ENCODE results near the gene MAGI1. TPM values are rescaled to one million over a fixed set of nuclear protein-coding genes. Genes with fewer than 3 reads are reported as not detected.
A peak's percentile ranks its signal among the peaks of the same experiment; 100 is the strongest.

The MAGI1 gene
- total RNA-seq, 1 donor from 2014 or later: 13.7 TPM

- no peak for ATAC-seq
These were observed 642.6 kb downstream of the MAGI1 start for GRCh38 chr3:65396078-65396477.

DNA sequence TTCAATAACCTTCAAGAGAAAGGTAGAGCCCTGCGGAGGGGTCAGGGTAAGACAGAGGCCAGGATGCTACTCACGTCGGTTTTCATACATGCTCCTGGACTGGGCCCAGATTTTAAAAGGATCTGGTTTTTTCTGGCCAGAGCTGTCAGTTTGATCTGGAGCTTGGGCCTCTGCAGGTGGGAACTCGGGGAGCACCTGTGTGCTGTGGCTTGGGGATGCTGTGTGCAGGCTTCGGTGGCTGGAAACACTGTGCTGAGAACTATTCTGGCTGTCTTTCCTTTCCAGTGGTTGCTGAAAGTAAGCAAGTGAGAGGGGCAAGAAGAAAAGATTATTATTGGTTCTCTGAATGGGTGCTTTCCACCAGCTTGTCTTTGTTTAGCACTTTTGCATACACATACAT, 647.6 kb downstream of the MAGI1 start:
- no peak for ATAC-seq

DNA sequence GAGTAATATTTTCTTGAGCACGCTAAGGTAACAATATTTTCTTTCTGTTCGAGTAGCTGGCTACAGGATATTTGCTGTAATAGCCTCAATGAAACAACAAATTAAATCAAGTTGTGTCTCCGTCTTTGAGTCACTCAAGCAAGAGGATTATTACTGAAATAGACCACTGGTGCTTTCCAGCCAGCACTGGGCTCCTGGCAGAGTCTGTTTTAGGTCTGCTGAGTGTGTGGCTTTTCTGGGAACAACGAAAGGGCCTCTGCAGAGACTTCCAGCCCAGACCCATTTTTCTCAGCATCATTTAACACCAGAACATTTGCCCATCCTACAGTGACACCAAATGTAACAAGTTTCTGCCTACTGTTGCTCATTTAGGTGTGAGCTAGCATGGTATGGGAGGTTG, 652.9 kb downstream of the MAGI1 start:
- no peak for ATAC-seq

- no peak for ATAC-seq
These were observed 657.2 kb downstream of the MAGI1 start for GRCh38 chr3:65381496-65382010.

GRCh38 chr3:65379223-65379622, 659.5 kb downstream of the MAGI1 start:
- no peak for ATAC-seq

DNA sequence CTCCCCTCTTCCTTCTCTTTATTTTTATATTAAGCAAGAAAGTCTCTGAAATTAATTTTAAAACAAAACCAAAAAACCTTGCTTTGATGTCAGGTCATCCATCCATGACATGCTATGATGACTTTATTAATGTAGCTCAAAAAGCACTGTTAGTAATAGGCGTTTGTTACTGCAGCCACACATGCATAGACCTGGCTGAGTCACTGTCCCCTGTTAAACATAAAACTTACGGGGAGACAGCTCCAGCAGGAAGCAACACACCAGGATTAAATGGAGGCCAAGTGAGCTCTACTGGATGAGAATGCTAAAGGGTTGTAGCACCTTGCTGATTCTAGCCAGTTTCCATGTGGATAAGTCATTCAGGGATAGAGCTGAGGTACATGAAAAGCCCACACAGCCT, 661.1 kb downstream of the MAGI1 start:
- no peak for ATAC-seq

DNA sequence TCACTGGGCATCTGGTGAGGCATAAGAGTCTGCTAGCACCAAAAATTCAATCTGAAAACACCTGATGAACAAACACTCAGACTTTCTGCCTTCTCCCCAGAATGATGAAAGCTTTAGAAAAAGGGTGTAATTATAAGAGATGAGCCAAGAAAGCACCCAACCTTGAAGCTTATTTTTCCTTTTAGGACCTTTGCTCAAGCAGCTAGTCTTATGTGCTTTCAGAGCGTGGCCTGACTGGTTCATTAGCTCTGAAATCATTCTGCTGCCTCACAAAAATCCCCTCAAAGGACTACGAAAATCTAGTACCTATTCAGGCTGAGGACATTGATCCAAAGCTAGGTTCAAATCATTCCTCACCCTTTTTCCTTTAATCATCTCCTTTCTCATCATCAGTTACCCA, 662.3 kb downstream of the MAGI1 start:
- no peak for ATAC-seq

GRCh38 chr3:65371053-65371452, 667.7 kb downstream of the MAGI1 start:
- no peak for ATAC-seq

- no peak for ATAC-seq
These were observed 669.9 kb downstream of the MAGI1 start for GRCh38 chr3:65368866-65369265.

DNA sequence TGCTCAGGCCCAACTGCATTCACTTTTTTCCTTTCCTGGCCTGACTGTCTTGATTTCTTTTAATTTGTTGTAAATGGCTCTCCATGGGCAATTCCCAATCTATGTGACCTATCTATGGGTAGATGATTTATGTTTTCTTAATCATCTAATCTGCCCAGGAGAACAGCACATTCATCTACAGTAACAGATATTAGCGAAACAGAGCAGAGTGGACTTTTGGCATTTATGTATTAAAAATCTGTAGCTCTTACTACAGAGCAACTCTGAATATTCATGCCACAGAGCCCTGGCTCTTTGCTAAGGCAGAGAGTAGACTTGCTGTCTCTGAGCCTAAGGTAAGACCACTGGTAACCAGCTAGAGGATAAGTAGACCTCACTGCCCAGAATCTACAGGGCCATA, 676.0 kb downstream of the MAGI1 start:
- ATAC-seq: no peak

GRCh38 chr3:65361448-65361847, 677.3 kb downstream of the MAGI1 start:
- ATAC-seq: no peak

DNA sequence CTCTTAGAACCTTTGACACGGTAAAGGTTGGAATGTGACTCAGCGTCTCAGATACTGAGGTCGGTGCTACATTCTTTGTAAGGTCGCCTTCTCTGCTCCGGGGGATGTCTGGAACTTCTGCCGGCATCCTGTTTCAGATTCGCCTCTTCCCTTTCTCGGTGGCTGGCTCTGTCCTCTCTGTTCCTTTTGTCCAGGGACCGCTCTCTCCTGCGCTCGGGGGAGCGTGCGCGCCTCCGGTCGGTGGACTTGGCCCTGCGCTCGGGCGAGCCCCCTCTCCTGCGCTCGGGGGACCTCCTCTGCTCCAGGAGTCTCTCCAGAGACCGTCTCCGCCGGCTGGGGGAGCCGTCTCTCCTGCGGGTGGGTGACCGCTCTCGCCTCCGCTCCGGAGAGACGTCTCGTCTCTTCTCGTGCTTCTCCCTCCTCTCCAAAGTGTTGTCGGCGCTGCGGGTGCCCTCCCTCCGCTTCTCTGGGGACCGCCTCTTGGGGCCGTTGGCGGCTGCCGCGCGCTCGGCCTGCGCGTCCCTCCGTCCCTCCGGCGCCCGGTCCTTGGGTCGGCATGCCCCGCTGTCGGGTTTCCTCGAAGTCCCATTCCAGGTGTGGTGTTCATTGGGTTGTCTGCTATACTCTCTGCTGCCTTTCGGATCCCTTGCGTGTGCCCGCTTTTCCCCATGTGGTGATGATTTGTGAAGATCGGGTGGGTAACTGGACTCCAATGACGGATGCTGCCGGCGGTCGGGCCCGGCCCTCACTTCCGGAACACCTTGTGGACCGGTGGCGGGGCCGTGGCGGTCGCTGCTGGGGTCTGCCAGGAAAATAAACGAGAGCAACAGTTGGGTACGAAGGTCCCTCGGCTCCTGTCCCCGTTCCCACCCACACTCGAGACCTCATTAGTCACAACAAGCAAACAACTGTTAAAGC, 682.1 kb downstream of the MAGI1 start:
- no peak for ATAC-seq

- no peak for ATAC-seq
These were observed 683.8 kb downstream of the MAGI1 start for GRCh38 chr3:65354880-65355279.

GRCh38 chr3:65352951-65353350, 685.8 kb downstream of the MAGI1 start:
- no peak for ATAC-seq

GRCh38 chr3:65351753-65352152, 687.0 kb downstream of the MAGI1 start:
- no peak for ATAC-seq

- ATAC-seq: no peak
These were observed 687.8 kb downstream of the MAGI1 start for GRCh38 chr3:65350801-65351476.

GRCh38 chr3:65348398-65348995, 690.2 kb downstream of the MAGI1 start:
- ATAC-seq: no peak

- ATAC-seq: no peak
These were observed 691.6 kb downstream of the MAGI1 start for GRCh38 chr3:65347166-65347565.

- no peak for ATAC-seq
These were observed 693.9 kb downstream of the MAGI1 start for GRCh38 chr3:65344846-65345245.

- no peak for ATAC-seq
These were observed 694.3 kb downstream of the MAGI1 start for GRCh38 chr3:65344444-65344843.

DNA sequence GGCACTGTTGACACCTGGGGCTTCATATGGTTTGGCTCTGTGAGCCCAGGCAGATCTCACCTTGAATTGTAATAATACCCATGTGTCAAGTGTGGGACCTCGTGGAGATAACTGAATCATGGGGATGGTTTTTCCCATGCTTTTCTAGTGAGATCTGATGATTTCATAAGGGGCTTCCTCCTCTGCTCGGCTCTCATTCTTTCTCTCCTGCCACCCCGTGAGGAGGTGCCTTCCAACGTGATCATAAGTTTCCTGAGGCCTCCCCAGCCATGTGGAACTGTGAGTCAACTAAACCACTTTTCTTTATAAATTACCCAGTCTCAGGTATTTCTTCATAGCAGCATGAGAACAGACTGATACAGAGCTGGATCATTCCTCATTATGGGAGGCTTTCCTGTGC, 695.0 kb downstream of the MAGI1 start:
- ATAC-seq: no peak

GRCh38 chr3:65343026-65343425, 695.7 kb downstream of the MAGI1 start:
- ATAC-seq: no peak

DNA sequence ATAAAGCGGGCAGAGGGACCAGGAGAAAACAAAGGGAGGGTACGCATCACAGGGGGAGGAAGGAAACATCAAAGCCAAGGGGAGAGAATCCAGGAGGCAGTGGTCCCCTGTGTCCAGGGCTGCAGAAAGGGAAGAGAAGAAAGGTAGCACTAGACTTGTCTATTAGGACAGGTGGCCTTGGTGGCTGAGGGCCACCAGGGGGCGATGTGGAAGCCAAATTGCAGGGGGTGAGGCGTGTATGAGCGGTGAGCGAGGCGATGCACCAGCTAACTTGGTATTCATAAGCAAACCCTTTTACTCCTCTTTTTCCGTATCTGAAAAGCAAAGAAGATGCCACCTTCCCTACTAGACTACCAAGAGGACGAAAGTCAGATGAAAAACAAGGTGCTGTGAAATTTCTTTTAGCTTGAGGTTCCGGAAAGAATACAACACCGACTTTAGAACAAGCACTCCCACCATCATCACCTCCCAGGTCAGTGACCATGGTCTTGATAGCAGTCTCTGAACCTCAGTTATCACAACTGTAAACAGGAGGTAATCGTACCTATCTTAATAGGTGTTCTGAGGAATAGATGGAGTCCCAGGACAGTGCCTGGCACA, 696.5 kb downstream of the MAGI1 start:
- ATAC-seq: peak; percentile 57
